Mesenteric fat pad (tissue), 1 donor: ENCODE results near the gene TNRC18. TPM values are rescaled to one million over a fixed set of nuclear protein-coding genes. Genes with fewer than 3 reads are reported as not detected.

Experiments used
- DNase-seq: peaks from one replicate; pipeline ENCODE4 v3.0.0-alpha.2; 2020; ENCODE audit warnings: low spot score
- total RNA-seq: library from RNA; stranded (reverse); fragmentation: NEBNext Ultra II Directional; extraction: Animal tissue kit (Norgen Biotek cat#: 25700); gene quantifications from one replicate; pipeline ENCODE4 v1.2.1, GENCODE V29; 2021
- donor health status: DM: yes; HTN: yes; CAD: no.

Gene TNRC18
- total RNA-seq, 1 donor from 2014 or later: 69.4 TPM

- DNase-seq: no peak
These were observed 6.4 kb upstream of the TNRC18 start for GRCh38 chr7:5429857-5430611.

DNA sequence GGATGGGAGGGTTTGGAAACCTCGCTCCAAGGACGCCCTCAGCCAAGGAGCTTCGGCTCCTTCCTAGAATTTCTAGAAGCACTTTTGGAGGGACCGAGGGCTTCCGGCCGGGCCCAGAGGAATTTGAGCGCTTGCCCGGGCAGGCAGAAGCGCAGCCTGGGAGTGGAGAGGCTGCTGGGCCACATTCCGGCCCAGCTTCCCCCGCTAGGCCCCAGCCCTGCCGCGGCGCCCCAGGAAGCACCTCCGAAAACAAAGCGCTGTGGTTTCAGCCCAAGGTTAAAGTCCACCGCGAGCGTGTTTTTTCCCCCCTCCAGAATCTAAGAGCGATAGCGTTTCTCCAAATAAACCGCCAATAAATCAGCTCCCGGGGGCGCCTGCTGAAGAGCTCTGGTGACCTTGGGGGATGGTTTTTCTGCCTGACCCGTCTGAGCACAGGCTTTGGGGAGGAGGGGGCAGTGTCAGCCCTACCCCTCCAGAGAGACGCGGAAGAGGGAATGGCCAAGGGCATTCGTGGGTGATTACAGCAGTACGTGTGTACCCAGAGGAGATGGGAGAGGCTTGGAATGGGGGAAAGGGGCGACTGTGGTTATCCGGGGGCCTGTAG, 5.7 kb upstream of the TNRC18 start:
- DNase-seq: no peak

DNA sequence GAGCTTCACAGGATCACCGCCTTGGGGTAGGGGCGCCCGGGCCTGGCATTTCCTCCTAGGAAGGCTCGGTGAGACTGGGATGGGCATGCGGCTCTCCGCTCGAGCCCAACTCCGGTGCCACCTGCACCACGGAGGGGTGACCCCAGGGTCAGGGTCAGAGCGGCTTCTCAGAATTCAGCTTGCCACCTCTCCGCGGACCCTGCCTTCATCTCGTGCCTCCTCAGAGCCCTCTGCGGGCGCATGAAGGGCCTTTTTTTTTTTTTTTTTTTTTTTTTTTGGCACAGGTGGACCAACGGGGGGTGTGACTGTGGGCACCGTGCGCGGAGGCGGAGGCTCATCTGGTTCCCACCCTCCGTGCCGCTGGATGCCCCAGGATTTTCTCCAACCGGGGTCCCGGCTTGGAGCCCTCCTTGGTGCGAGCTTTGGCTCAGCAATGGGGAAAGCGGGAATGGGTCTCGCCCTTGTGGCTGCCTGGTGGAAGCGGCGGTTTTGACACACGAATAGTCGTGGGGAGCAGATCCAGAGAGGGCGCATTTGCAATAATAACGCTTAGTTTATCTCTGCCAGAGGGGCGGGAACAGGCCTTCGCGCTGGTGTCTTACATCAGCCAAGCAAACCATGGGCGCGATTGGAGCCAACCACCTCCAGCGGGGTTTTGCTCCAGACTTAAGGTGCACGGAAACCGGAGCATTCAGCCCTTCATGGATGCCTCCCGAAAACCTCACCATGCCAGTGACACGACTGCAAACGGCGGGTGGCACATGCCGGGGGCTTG, 5.0 kb upstream of the TNRC18 start:
- DNase-seq: no peak

DNA sequence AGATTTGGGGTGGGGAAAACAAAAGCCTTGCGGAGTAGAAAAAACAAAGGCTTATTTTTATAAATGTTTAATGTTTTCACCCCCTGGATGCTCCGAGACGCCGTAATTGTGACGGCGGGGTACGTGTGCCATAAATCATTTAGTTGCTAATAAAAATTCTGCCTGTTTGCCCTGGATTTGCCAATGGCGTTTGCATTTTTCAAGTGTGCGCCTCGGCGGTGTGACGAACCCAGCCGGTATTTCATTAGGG, 2.5 kb upstream of the TNRC18 start:
- DNase-seq: no peak

- DNase-seq: no peak
These were observed 2.0 kb upstream of the TNRC18 start for GRCh38 chr7:5425507-5426225.

DNA sequence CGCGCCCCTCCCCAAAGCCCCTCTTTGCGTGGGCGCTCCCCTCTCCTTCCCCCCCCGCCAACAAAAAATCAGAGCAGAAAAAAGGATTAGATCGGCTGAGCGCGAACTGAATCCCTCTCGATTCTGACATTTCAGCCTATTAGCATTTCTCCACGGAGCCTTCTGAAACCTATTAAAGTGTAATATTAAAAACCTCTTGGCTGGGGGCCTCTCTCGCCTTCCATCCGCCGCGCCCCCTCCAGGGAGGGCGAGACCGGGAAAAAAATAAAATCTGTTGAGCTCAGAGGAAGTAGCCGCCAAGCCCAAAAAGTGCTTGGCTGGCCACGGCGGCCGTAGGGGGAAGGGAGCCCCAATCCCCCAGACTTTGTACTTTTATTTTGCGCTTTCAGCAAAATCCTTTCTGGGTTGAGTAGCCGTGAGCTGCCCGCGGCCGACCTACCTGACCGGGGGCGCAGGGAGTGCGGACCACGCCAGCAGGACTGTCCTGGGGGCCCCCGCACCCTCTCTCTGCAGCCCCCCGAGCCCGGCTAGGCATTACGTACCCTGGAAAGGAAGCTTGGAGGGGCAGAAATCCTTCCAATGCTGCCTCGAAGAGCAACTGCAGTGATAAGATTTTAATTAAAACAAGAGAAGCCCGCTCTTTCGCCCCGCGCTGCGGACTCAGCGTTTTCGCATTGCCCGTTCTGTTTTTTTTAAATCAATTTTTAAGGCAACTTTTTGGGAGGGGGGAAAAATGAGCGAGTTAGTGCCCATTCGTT, 1.3 kb upstream of the TNRC18 start:
- DNase-seq: no peak

DNA sequence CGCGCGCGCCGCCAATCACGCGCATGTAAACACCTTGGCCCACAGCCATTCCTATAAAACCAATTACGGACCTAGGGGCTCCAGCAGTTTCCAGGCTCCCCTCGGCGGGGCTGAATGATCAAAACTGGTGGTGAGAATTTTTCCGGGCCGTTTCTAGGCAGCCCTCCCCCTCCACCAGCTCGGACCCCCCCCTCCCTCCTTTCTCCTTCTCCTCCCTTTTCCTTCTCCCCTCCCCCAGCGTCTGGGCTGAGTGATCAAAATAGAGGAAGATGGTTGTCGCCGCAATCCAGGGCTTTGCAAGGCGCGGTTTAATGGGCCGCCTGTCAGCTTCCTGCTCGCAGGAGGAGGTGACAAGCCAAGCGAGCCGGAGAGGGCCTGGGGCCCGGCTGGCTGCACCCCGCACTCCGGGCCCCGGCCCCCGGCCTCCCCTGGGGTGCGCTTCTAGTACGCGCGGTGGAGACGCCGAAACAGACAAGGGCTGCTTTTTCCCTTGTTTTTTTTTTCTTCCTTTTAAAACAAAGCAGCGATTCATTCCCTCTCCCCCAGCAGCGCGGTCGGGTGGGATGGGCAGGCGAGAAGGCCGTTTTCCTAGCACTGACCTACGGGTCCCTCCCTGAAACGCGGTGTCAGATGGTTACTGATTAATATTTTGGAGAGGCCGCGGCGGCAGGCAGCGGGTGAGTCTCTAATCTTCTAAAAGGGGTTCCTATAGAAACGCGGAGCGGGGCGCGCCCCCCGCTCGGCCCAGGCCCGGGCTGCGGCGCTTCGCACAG, 528 bp upstream of the TNRC18 start:
- no peak for DNase-seq

GRCh38 chr7:5422396-5423305, 983 bp downstream of the TNRC18 start:
- DNase-seq: no peak

DNA sequence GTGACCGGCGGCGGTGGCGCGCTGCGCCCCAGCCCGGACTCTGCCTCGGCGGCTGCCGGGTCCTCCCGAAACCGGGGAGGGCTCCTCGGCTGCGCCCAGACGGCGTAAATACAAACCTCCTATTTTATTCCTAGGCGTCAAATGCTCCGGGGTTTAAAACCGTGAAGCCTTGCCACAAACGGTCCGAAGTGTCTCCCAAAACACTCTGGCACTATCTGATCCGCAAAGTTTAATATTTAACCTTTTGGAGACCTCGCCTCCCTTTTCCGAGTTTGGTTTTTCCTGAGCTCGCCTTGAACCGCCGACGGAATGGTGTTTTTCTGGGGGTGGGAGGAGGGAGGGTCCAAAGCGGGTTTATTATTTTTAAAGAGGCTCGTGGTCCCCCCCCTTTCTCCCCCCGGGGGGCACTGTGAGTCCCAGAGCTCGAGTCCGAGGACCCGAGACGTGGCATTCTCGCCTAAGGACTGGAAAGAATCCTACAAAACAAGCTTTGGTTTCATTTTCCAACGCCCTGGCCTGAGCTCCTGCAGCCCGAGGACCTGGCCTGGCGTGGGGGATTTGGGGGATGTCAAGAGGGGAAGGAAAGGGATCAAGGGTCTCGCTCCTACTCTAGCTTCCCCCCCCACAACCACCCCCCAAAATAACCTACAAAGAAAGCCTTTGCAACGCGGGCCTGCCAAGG, 1.8 kb downstream of the TNRC18 start:
- no peak for DNase-seq

- no peak for DNase-seq
These were observed 2.5 kb downstream of the TNRC18 start for GRCh38 chr7:5420881-5421713.

GRCh38 chr7:5420067-5420880, 3.4 kb downstream of the TNRC18 start:
- no peak for DNase-seq

DNA sequence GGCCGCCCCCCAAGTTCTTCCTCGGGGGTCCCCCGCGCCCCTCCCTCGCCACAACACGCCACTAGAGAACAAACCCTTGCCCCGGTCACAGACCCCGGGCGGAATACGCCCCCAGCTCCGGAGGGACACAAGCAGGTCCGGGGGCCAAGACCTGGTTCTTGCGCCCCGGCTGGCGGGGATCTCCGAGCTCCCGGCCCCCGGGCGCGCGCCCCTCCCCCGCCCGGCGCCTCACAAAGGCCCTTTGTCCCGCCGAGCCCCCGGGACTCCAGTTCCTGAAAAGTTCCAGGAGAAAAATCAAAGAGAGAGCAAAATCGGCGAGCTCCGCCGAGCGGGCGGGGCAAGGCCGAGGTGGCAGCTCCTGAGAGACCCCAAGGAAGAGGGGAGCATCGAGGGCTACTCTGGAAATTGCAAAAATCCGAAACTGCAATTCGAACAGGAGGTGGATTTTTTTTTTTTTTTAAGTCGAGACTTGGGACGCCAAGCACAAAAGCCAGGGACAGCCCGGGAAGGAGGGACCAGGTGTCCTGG, 4.0 kb downstream of the TNRC18 start:
- no peak for DNase-seq

GRCh38 chr7:5418285-5418582, 5.4 kb downstream of the TNRC18 start:
- DNase-seq: no peak

DNA sequence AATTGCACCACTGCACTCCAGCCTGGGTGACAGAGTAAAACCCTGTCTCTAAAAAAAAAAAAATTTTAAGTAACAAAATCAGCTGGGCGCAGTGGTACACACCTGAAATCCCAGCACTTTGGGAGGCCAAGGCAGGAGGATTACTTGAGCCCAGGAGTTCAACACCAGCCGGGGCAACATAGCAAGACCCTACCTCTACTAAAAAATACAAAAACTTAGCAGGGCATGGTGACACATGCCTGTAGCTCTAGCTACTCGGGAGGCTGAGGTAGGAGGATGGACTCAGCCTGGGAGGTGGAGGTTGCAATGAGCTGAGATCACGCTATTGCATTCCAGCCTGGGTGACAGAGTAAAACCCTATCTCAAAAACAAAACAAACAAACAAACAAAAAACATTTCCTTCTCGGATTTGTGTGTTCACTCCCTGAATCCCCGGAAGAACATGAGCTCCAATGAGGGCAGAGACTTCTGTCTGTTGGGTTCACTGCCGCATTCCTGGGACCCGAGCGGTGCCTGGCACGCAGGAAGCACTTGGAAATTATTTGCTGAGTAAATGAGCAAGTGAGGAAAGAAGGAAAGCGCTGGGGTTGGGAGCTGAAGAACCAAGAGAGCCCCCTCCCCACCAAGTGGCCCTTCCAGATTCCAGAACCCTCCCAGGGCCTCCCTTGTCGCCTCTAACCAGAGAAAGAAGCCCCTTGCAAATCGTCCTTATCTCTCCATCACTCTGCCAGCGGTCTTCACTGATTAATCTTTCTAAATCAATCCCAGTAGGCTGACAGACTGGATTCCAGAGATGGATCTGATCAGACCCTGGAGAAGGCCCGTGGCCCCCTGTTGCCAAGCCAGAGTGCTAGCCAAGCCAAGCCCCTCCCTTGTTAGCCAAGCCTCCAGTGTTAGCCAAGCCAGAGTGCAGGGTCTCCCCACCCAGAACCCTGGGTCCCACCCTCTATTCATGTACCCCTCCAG, 6.2 kb downstream of the TNRC18 start:
- DNase-seq: no peak

DNA sequence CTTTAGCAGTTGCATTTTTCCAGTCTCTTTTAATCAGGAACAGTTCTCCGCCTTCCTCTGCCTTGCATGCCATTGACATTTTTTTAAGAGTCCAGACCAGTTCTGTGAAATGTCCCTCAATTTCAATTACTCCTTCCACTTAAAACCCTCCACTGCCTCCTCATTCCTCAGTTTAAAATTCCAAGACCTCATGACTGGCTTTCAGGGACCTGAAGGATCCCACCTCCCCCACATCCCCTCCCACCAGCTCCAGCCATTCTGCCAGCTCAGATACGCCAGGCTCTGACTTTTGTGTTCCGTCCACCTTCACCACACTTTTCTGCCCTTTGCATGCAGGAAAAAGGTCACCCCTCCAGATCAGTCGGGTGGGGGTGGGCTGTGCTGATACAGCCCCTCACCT, 8.7 kb downstream of the TNRC18 start:
- DNase-seq: no peak

GRCh38 chr7:5413449-5413786, 10.2 kb downstream of the TNRC18 start:
- DNase-seq: no peak
